Right lobe of liver (tissue), 6 donors: Measurements from ENCODE around the gene GNG12. TPM values are rescaled to one million over a fixed set of nuclear protein-coding genes. Genes with fewer than 3 reads are reported as not detected.
A peak's percentile ranks its signal among the peaks of the same experiment; 100 is the strongest.

Source experiments
- ATAC-seq, 4 donors: fragments of 200-7000 bp; cut with Tn5 transposase; one replicate each; pipeline ENCODE4 v1.9.1; 2020; ENCODE audit warnings: mild to moderate bottlenecking in 4 of 4, moderate library complexity in 4 of 4
- DNase-seq, 3 donors: peaks; one replicate each; pipeline ENCODE4 v3.0.0-alpha.2; 2020
- H3K27ac ChIP-seq, 3 donors: fragments of 200-600 bp; one replicate each; pipeline ENCODE4 v1.8.0; 2022
- H3K27me3 ChIP-seq, 2 donors: fragments of 200-600 bp; one replicate each; pipeline ENCODE4 v1.8.0; 2022
- H3K36me3 ChIP-seq, 4 donors: fragments of 200-600 bp; sonication (generic) in 1 of 4; one replicate each; pipeline versions ENCODE4 v1.5.1 to v1.8.0; 2017 to 2022; ENCODE audit warnings: control low read depth in 1 of 4
- H3K4me1 ChIP-seq, 4 donors: fragments of 200-600 bp; sonication (generic) in 1 of 4; one replicate each; pipeline versions ENCODE4 v1.5.1 to v1.8.0; 2017 to 2022; ENCODE audit warnings: control low read depth in 1 of 4
- H3K4me3 ChIP-seq, 3 donors: fragments of 200-600 bp; one replicate each; pipeline ENCODE4 v1.8.0; 2022
- H3K9me3 ChIP-seq, 4 donors: fragments of 200-600 bp; sonication (generic) in 1 of 4; one replicate each; pipeline versions ENCODE4 v1.5.1 to v1.8.0; 2017 to 2022; ENCODE audit warnings: control low read depth in 1 of 4
- CTCF ChIP-seq, 4 donors: fragments of 200-600 bp in 3 of 4; fragments of 450-650 bp in 1 of 4; IDR thresholded peaks; one replicate each; pipeline versions ENCODE4 v1.5.1 to v1.8.0; 2016 to 2022; ENCODE audit warnings: antibody characterized with exemption in 4 of 4, mild to moderate bottlenecking in 2 of 4
- POLR2A ChIP-seq: fragments of 450-650 bp; IDR thresholded peaks from one replicate; pipeline ENCODE4 v1.6.1; 2017; ENCODE audit warnings: antibody characterized with exemption, mild to moderate bottlenecking
- WGBS: methylation state at CpG from one replicate; pipeline ENCODE4 v1.1.6; 2018; ENCODE audit warnings: low coverage, low lambda C conversion rate; ENCODE audit not compliant: insufficient coverage; ENCODE audit errors: missing lambda C conversion rate; 5-methylcytosine and 5-hydroxymethylcytosine counted together
- intact Hi-C, 2 donors: fragments of 100-400 bp; cut with DNase I; formaldehyde crosslinking; loops; one replicate each; pipeline versions ENCODE4 v1.11.2 to v1.14.1; 2022
- total RNA-seq, 6 experiments: library from RNA; depleted of rRNA in 2 of 6; stranded (reverse); fragments of >200 nt in 2 of 6; fragmentation: NEBNext Ultra II Directional in 3 of 6; extraction: Animal tissue kit (Norgen Biotek cat#: 25700) in 3 of 6; gene quantifications; one replicate each; pipeline versions ENCODE4 v1.1.0 to v1.2.4, GENCODE V29; 2016 to 2023
- donor health status: DM: no; HTN: yes; CAD: no.
- donor health status: DM: no; HTN: no; CAD: no.
- donor health status: DM: no; HTN: no; CAD: no.
- donor health status: DM: no; HTN: yes; CAD: no.
- donor health status: DM: no; HTN: yes; CAD: no.

Gene GNG12
- total RNA-seq, 6 experiments from 2014 or later, result 18.8 to 52.7 (median 33.9) TPM

- Histone ChIP-seq H3K27ac (peak overlapping the region; percentile 90 to 96 (median 93)), H3K4me3 (peak overlapping the region; percentile 69 to 88 (median 80)), H3K36me3 (peaks cover 0 to 19% (median 5%) of the 10 kb centered on the region in 4 donors), H3K27me3 (no peaks in the 10 kb centered on the region), H3K4me1 (peaks cover 0 to 28% (median 7%) of the 10 kb centered on the region in 4 donors), H3K9me3 (no peaks in the 10 kb centered on the region)
- TF ChIP-seq CTCF (IDR thresholded peaks at IDR 0.05) (no peak), POLR2A (peak; percentile 88)
- intact Hi-C loops, result no loop called here
- WGBS, result 0% methylated on average over 22 of the region's 43 CpGs
- peak; percentile 42 to 61 (median 60) for ATAC-seq
- peak; percentile 76 to 83 (median 81) for DNase-seq
These were observed 146.7 kb downstream of the GNG12 start for GRCh38 chr1:67686267-67687197.

- WGBS, result 0% methylated on average over 9 of the region's 65 CpGs
- intact Hi-C loops, result no loop called here
These were observed 147.6 kb downstream of the GNG12 start for GRCh38 chr1:67685558-67686266.

GRCh38 chr1:67685067-67685557 lies 148.2 kb downstream of the GNG12 start, which contains the start of gene GADD45A:
Gene GADD45A (plus strand): TSS chr1:67685201. CDS start chr1:67685495, 294 bp downstream.
- H3K9me3 ChIP-seq, result no peaks in the 10 kb centered on the region
- H3K27me3 ChIP-seq, result no peaks in the 10 kb centered on the region
- ATAC-seq, result peak; percentile 85 to 94 (median 88)
- peak within 1 kb of the TSS; percentile 69 to 88 (median 80) for H3K4me3 ChIP-seq
- intact Hi-C loops, result no loop called here
- peak; percentile 99 for DNase-seq
- H3K27ac ChIP-seq, result peak within 1 kb of the TSS; percentile 90 to 96 (median 93)
- peaks cover 0 to 28% (median 7%) of the 10 kb centered on the region in 4 donors for H3K4me1 ChIP-seq
- WGBS, result 0% methylated on average over 8 of the region's 39 CpGs
- TF ChIP-seq CTCF (IDR thresholded peaks at IDR 0.05) (no peak), POLR2A (peak; percentile 100)
- H3K36me3 ChIP-seq, result peaks cover 0 to 19% (median 5%) of the 10 kb centered on the region in 4 donors

More at GRCh38 chr1:67685558-67686266, 147.6 kb downstream of the GNG12 start:
- no peaks in the 10 kb centered on the region for H3K9me3 ChIP-seq
- H3K27me3 ChIP-seq, result no peaks in the 10 kb centered on the region
- ATAC-seq (peak; percentile 1 to 23 (median 10)), DNase-seq (peak; percentile 58 to 72 (median 65))
- peak overlapping the region; percentile 90 to 96 (median 93) for H3K27ac ChIP-seq
- peak overlapping the region; percentile 69 to 88 (median 80) for H3K4me3 ChIP-seq
- H3K4me1 ChIP-seq, result peaks cover 0 to 28% (median 7%) of the 10 kb centered on the region in 4 donors
- peaks cover 0 to 19% (median 5%) of the 10 kb centered on the region in 4 donors for H3K36me3 ChIP-seq
- TF ChIP-seq CTCF (IDR thresholded peaks at IDR 0.05), result no peak
- no peak for TF ChIP-seq POLR2A

- WGBS, result 1% methylated on average over 20 of the region's 20 CpGs
These were observed 148.7 kb downstream of the GNG12 start for GRCh38 chr1:67684526-67685066.

More at GRCh38 chr1:67684526-67685066, 148.7 kb downstream of the GNG12 start:
- Histone ChIP-seq H3K36me3 (peaks cover 0 to 19% (median 5%) of the 10 kb centered on the region in 4 donors), H3K9me3 (no peaks in the 10 kb centered on the region), H3K27me3 (no peaks in the 10 kb centered on the region), H3K27ac (peak overlapping the region; percentile 34 to 77 (median 56)), H3K4me1 (peaks cover 0 to 28% (median 7%) of the 10 kb centered on the region in 4 donors), H3K4me3 (peak overlapping the region; percentile 37 to 80 (median 69))
- ATAC-seq, result peak in 1 of 4 donors; percentile 3
- TF ChIP-seq POLR2A, result no peak
- no peak for TF ChIP-seq CTCF (IDR thresholded peaks at IDR 0.05)
- DNase-seq, result no peak
- intact Hi-C loops, result no loop called here
